ENCODE measurements around the gene GLT1D1. TPM values are rescaled to one million over a fixed set of nuclear protein-coding genes. Genes with fewer than 3 reads are reported as not detected.

GLT1D1 gene
- polyA plus RNA-seq, 1 of the 3 experiments (the other 2 are of a cell fraction), result 0.05 TPM

- Histone ChIP-seq H3K9ac (no peak overlapping the region), H3K4me3 (ENCODE audit: low read depth in 2 of 2, low read length in 1 of 2) (no peak overlapping the region), H3K4me2 (no peak overlapping the region), H3K79me2 (ENCODE audit: insufficient read depth) (no peaks in the 10 kb centered on the region), H3K27ac (ENCODE audit: low read depth in 2 of 2, low read length in 1 of 2) (no peak overlapping the region), H3K36me3 (replicated peaks in 1 of 2; ENCODE audit: control insufficient read depth in 1 of 2, insufficient read depth in 2 of 2, low read length in 1 of 2) (no peaks in the 10 kb centered on the region), H3K9me2 (no peaks in the 10 kb centered on the region), H2AFZ (ENCODE audit: low read depth) (no peak overlapping the region), H3K9me3 (no peaks in the 10 kb centered on the region), H3K27me3 (ENCODE audit: insufficient read depth) (no peaks in the 10 kb centered on the region), H3F3A (replicated peaks; ENCODE audit: insufficient read depth) (no peaks in the 10 kb centered on the region), H4K20me1 (ENCODE audit: insufficient read depth) (no peaks in the 10 kb centered on the region), H3K4me1 (ENCODE audit: control insufficient read depth in 1 of 2, insufficient read depth in 2 of 2, low read depth in 1 of 2, low read length in 1 of 2) (no peaks in the 10 kb centered on the region)
- no peak for TF ChIP-seq ZBTB33 (IDR thresholded peaks at IDR 0.05; ENCODE audit: borderline replicate concordance, low read depth)
- TF ChIP-seq USF2 (IDR thresholded peaks at IDR 0.05; ENCODE audit: borderline replicate concordance, low read depth, low read length), result no peak
- no peak for TF ChIP-seq PBX3 (IDR thresholded peaks at IDR 0.05)
- TF ChIP-seq EP300 (IDR thresholded peaks at IDR 0.05; ENCODE audit: borderline replicate concordance in 1 of 2, low read depth in 1 of 2, low read length in 1 of 2), result no peak
- TF ChIP-seq EZH2phosphoT487 (IDR thresholded peaks at IDR 0.05; ENCODE audit: borderline replicate concordance, low read depth), result no peak
- no peak for TF ChIP-seq GABPA (IDR thresholded peaks at IDR 0.05; ENCODE audit: low read depth)
- TF ChIP-seq USF1 (IDR thresholded peaks at IDR 0.05; ENCODE audit: borderline replicate concordance, low read depth), result no peak
- TF ChIP-seq GATA2 (CRISPR knock-in tag; IDR thresholded peaks at IDR 0.05), result no peak
- no peak for TF ChIP-seq TCF12 (IDR thresholded peaks at IDR 0.05)
- POLR2A ChIA-PET, result no interaction called here
- CTCF ChIA-PET, result no interaction called here
- no peak for DNase-seq
- 60% methylated on average over 6 of the region's 6 CpGs for WGBS (ENCODE audit: low lambda C conversion rate)
Measured at GRCh38 chr12:129001826-129002225, 148.5 kb downstream of the GLT1D1 start.

GRCh38 chr12:129002427-129002826 is 149.1 kb downstream of the GLT1D1 start:
- Histone ChIP-seq H3K9ac (no peak overlapping the region), H3F3A (replicated peaks; ENCODE audit: insufficient read depth) (no peaks in the 10 kb centered on the region), H2AFZ (ENCODE audit: low read depth) (no peak overlapping the region), H3K4me1 (ENCODE audit: control insufficient read depth in 1 of 2, insufficient read depth in 2 of 2, low read depth in 1 of 2, low read length in 1 of 2) (no peaks in the 10 kb centered on the region), H3K9me3 (no peaks in the 10 kb centered on the region), H3K4me3 (ENCODE audit: low read depth in 2 of 2, low read length in 1 of 2) (no peak overlapping the region), H3K4me2 (no peak overlapping the region), H3K27ac (ENCODE audit: low read depth in 2 of 2, low read length in 1 of 2) (no peak overlapping the region), H3K27me3 (ENCODE audit: insufficient read depth) (no peaks in the 10 kb centered on the region), H4K20me1 (ENCODE audit: insufficient read depth) (no peaks in the 10 kb centered on the region), H3K79me2 (ENCODE audit: insufficient read depth) (no peaks in the 10 kb centered on the region), H3K36me3 (replicated peaks in 1 of 2; ENCODE audit: control insufficient read depth in 1 of 2, insufficient read depth in 2 of 2, low read length in 1 of 2) (no peaks in the 10 kb centered on the region), H3K9me2 (no peaks in the 10 kb centered on the region)
- ChIA-PET POLR2A (no interaction called here), CTCF (no interaction called here)
- DNase-seq, result no peak
- WGBS (ENCODE audit: low lambda C conversion rate), result 49% methylated on average over 8 of the region's 8 CpGs
- no peak for TF ChIP-seq JUND (IDR thresholded peaks at IDR 0.05)
- no peak for TF ChIP-seq SIN3A (IDR thresholded peaks at IDR 0.05; ENCODE audit: borderline replicate concordance, low read depth, low read length)
- no peak for TF ChIP-seq EP300 (IDR thresholded peaks at IDR 0.05; ENCODE audit: borderline replicate concordance in 1 of 2, low read depth in 1 of 2, low read length in 1 of 2)
- TF ChIP-seq NFIC (IDR thresholded peaks at IDR 0.05; ENCODE audit: borderline replicate concordance), result no peak
- no peak for TF ChIP-seq FOXM1 (IDR thresholded peaks at IDR 0.05; ENCODE audit: low read depth)
- TF ChIP-seq MXI1 (IDR thresholded peaks at IDR 0.05; ENCODE audit: low read depth, low read length), result no peak
- no peak for TF ChIP-seq POLR2AphosphoS5 (IDR thresholded peaks at IDR 0.05; ENCODE audit: low read depth, low read length)
- TF ChIP-seq ELF1 (IDR thresholded peaks at IDR 0.05), result no peak
- TF ChIP-seq TAF1 (IDR thresholded peaks at IDR 0.05; ENCODE audit: borderline replicate concordance, low read depth, low read length), result no peak
- no peak for TF ChIP-seq RFX5 (IDR thresholded peaks at IDR 0.05; ENCODE audit: low read length)
- TF ChIP-seq CHD2 (IDR thresholded peaks at IDR 0.05; ENCODE audit: low read length, partially characterized antibody), result no peak
- no peak for TF ChIP-seq NRF1 (IDR thresholded peaks at IDR 0.05; ENCODE audit: low read depth, low read length)
- TF ChIP-seq RAD21 (IDR thresholded peaks at IDR 0.05; ENCODE audit: low read length), result no peak
